GM19043 (cell line): Measurements from ENCODE around the gene TGM2.

Source experiments
- ATAC-seq: cut with Tn5 transposase; IDR thresholded peaks from one replicate; pipeline ENCODE4 v1.9.1; 2021; ENCODE audit warnings: low read depth; ENCODE audit not compliant: unreplicated experiment

The TGM2 gene

DNA sequence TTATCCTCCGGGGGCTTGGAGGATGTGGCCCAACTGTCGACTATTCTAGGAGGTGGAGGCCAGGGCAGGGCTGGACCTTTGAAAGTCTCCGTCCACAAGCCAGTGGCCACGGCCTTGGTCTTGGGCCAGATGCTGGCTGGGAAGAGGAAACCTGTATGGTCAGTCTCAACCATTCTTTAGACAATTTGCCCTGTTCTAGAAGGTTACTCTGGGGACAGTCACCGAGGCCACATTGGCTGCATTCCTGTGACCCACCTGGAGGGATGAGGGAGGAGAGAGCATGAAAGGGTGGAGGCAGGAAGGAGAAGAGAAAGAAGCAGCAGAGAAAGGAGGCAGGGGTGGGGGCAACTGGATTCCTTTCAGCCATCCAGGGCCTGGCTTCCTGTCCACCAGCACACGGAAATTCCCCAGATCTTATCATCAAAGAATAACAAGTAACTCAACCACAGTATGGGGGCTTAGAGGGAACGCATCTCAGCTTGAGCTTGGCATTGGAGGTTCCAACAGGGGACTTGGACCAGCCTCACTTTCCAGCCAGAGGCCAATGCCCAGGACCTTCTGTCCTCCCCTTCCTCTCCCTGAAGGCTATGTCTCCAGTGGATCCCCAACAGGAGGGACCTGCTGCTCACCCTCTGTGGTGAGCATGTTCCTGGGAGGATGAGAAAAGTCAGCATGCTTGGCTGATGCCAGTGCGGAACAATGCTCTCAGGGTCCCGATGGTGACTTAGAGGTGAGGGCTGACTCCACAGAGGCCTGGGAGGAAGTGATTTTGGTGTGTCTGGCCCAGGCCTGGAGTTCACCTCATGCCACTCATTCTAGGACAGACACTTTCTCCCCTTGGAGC, 30.4 kb downstream of the TGM2 start:
- ATAC-seq: no peak

- no peak for ATAC-seq
Observed at GRCh38 chr20:38133680-38134426, 31.2 kb downstream of the TGM2 start.

- ATAC-seq: no peak
Observed at GRCh38 chr20:38132910-38133501, 32.1 kb downstream of the TGM2 start.

GRCh38 chr20:38132156-38132909, 32.7 kb downstream of the TGM2 start:
- no peak for ATAC-seq

GRCh38 chr20:38131588-38132121, 33.4 kb downstream of the TGM2 start:
- ATAC-seq: no peak

- ATAC-seq: no peak
Observed at GRCh38 chr20:38130687-38131587, 34.1 kb downstream of the TGM2 start.

GRCh38 chr20:38129893-38130609, 35.0 kb downstream of the TGM2 start:
- ATAC-seq: no peak

GRCh38 chr20:38129248-38129865, 35.7 kb downstream of the TGM2 start:
- ATAC-seq: no peak

DNA sequence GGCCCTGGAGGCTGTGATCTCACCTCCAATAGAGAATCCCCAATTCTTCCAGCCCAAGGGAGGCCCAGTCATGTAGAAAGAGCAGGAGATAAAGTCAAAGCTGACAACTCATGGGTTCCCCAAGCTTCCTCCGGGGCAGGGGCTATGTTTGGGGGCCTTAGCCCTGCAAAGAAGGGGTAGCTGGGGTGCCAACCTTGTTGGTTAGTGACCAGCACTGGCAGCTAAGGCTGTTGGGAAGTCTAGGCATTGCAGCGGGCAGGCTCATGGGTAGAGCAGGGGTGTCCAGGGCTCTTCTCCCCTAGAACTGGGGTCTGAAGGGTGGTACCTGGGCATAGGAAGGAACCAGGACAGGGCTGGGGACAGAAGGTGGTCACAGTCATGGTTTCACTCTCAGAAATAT, 36.4 kb downstream of the TGM2 start:
- no peak for ATAC-seq

DNA sequence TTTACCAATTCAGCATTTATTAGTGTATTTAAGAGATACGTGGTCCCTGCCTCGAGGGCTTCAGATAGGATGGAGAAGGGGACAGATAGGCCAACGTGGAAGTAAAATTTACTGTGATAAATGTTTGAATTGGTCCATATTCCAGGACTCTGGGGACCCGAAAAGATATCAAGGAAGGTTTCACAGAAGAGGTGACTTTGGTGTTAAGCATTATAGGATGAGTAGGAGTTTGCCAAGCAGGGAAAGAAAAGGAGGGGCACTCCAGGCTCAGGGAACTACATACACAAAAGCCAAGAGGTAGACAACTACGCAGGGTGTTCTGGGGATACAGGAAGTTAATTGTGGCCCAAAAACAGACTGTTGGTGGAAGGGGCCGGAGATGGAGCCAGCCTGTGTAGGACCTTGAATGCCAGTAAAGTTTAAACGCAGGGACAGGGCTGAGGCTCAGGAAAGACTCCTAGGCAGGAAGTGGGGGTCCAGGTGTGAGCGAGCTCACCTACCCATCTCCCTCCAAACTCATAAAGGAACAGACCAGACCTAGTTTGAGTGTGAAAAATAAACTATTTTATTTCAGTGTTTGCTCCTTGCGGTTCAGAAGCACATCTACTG, 37.0 kb downstream of the TGM2 start:
- no peak for ATAC-seq

DNA sequence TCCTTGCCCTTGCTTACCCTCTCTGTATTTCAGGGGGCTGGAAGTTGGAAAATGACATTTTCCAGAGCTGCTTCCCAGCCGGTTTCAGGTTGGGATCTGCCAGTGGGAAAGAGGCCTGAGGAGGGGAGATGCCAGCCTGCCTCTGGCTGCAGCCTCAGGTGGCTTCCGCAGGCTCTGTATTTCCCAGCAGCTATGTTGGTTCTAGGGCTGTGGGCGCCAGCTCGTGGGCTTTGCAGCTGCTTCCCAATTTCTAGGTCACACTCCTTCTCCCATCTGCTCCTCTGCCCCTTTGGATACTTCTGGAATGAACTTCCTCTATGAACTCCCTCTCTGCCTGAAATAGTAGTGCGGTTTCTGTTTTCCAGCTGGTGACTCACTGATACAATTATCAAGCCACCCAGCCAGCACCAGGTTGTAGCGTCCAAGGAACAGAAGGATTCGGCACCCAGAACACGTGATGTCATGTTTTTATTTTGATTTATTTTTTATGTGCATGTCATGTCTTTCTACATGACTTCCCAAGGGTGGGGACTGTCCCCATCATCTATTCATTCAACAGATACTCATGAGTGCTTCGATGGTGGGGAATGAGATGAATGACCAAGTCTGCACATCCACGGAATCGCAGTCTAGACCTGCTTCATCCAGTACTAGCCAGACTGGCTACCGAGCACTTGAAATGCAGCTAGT, 38.0 kb downstream of the TGM2 start:
- no peak for ATAC-seq

DNA sequence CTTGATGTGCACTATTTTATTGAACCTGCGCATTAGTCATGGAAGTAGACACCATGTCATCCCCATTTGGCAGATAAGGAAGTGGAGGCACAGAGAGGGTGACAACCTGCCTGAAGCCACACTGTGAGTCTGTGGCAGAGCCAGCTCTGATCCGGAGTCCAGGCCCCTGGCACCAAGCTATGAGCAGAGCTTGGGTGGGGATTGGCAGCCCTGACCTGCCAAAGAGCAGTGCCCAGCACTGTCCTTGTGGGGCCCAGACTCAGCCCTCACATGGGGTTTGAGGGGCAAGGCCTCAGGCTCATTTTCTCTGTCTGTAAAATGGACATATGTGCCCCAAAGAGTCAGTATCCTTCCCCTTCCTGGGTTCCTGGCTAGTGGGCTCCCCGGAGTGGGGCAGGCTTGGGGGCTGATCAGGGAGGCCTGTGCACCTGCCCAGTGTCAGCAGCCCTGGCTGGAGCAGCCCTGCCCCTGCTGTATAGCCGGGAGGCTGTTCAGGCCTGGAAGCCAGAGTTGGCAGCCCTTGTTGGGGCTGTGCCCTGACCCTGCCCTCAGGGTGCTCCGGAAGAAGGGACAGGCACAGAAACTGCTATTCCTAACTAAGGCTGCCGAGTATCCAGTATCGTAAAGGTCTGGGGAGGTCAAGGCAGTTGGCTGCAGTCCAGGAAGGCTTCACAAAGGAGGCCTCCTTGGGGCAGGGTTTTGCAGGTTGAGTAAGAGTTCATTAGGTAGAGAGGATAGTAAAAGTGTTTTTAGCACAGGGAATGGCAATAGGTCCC, 38.7 kb downstream of the TGM2 start:
- ATAC-seq: no peak

DNA sequence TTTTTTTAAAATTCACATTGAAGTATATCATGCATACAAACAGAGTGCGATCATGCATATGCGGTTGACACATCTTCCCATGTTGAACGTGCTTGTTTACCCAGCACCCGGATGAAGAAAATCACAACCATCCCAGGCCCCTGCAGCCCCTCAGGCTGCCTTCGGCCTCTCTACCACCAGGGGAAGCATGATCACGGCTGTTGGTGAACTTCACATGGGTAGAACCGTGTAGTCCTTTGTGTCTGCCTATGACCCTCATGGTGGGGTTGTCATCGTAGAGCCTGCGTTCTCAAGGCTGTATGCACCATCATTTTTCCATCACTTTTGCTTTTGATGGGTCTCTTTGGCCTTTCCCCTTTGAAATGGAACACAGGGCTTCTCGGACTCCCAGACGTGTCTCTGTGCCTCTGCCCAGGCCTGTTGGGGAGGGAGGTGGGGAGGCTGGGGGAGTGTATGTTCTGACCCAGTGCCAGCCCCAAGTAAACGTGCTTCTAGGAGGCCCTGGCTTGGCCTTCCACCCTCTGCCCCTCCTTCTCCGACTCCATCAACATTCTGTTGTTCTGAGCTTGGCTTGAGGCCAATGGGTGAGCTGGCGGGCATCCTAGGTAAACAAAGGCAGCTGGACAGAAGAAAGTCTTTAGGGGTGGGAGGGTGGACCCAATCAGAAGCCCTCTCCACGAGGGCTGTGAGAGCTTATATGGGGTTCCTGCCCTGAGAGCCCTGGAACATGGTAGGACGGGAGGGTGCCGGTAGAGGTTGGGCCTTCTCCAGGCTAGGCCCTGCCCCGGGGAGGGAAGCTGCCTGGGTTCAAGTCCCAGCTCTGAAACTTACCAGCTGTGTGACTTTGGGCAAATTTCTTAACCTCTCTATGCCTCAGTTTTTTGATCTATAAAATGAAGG, 39.7 kb downstream of the TGM2 start:
- no peak for ATAC-seq

- ATAC-seq: no peak
Observed at GRCh38 chr20:38123021-38123587, 42.0 kb downstream of the TGM2 start.

GRCh38 chr20:38121741-38122140, 43.3 kb downstream of the TGM2 start:
- ATAC-seq: no peak

DNA sequence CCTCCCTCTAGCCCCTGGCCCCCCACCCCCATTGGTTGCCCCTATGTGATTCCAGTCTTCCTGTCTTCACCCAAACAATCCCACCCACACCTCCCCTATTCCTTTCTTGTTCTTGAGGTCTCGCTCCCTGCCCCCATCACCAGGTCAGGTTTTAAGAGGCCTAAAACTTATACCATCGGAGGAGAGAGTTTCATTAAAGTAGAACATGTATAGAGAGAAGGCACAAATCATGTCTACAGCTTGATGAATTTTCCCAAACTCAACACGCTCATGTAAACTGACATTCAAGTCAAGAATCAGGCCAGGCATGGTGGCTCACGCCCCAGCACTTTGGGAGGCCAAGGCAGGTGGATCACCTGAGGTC, 44.5 kb downstream of the TGM2 start:
- ATAC-seq: no peak
